HG03135 (cell line): ENCODE data around the gene HP1BP3.
A peak's percentile ranks its signal among the peaks of the same experiment; 100 is the strongest.
"Not testable (repeated sequence)": the region's sequence is repeated elsewhere in the genome, so short reads cannot be mapped to it uniquely, and the experiment has no call there.

ENCODE experiments used
- ATAC-seq: cut with Tn5 transposase; IDR thresholded peaks from one replicate; pipeline ENCODE4 v1.9.1; 2021; ENCODE audit warnings: mild to moderate bottlenecking, moderate library complexity; ENCODE audit not compliant: unreplicated experiment

HP1BP3 gene, protein sequence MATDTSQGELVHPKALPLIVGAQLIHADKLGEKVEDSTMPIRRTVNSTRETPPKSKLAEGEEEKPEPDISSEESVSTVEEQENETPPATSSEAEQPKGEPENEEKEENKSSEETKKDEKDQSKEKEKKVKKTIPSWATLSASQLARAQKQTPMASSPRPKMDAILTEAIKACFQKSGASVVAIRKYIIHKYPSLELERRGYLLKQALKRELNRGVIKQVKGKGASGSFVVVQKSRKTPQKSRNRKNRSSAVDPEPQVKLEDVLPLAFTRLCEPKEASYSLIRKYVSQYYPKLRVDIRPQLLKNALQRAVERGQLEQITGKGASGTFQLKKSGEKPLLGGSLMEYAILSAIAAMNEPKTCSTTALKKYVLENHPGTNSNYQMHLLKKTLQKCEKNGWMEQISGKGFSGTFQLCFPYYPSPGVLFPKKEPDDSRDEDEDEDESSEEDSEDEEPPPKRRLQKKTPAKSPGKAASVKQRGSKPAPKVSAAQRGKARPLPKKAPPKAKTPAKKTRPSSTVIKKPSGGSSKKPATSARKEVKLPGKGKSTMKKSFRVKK

GRCh38 chr1:20787029-20787839 is at the start of gene HP1BP3:
TSS of gene HP1BP3 (minus strand) at chr1:20787307. CDS start at chr1:20780440, 6,867 bp downstream.
- ATAC-seq, result peak; percentile 54

- no peak for ATAC-seq
Measured at GRCh38 chr1:20836230-20836629, 49.1 kb upstream of the HP1BP3 start.

DNA sequence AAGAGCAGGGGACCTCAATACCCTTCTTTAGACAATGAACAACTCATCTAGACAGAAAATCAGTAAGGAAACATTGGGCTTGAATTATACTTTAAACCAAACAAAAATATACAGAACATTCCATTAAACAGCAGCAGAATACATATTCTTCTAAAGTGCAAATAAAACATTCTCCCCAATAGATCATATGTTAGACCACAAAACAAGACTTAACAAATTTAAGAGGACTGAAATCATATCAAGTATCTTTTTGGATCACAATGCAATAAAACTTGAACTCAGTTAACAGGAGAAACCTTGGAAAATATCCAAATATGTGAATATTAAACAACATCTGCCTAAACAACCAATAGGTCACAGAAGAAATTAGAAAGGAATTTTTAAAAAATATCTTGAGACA is 47.7 kb upstream of the HP1BP3 start:
- ATAC-seq, result no peak

GRCh38 chr1:20834192-20834591 is 47.1 kb upstream of the HP1BP3 start:
- ATAC-seq, result no peak

DNA sequence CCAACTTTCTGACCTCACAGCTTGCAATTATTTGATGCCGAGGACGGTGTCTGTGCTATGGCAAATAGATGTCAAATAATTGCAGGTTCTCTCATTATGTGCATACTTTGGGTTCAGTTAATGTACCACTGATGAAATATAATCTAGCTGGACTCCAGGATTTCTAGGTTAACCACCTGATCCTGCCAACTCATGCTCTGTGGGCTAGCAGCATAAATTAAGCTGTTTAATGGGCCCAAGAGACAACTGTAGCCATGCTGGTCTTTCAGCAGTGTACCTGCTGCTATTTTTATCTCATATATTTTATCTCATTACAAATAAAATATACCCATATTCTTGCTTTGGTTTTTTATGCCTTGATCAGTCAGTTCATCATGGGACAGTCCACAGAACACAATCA is 43.3 kb upstream of the HP1BP3 start:
- no peak for ATAC-seq

DNA sequence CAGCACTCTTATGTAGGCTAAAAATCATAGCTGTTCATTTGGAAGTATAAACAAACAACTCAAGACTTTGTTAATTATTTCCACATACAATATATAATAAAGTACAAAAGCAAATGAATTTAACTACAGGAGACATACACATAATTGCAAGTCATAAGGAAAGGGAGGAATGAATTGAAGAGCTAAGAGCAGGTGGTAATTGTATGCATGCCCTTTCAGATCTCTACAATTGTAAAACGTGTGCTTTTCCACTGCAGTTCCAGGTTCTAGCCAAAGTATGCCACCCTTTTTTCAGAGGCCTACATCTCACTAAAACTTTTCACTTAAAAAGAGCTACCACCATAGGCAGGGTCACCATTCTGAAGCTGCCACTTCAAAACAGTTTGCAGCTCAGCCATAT is 42.8 kb upstream of the HP1BP3 start:
- ATAC-seq, result no peak

DNA sequence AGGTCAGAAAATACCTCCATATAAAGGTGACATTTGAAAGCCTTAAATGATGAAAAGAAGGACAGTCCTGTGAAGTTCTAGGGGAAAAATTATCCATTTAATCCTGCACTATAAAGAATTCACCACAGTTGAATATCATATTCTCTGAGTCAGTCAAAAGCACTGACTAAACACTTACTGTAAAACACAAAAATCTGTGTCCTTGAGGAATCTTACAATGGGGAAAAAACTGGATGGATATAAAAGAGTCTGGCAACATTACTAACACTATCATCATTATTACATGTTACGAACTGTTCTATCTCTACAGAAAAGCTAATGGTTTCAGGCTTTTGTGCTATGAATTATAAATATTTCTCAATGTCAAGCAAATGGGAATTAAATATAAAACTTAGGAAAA is 42.4 kb upstream of the HP1BP3 start:
- no peak for ATAC-seq

- no peak for ATAC-seq
Measured at GRCh38 chr1:20823845-20824244, 36.7 kb upstream of the HP1BP3 start.

DNA sequence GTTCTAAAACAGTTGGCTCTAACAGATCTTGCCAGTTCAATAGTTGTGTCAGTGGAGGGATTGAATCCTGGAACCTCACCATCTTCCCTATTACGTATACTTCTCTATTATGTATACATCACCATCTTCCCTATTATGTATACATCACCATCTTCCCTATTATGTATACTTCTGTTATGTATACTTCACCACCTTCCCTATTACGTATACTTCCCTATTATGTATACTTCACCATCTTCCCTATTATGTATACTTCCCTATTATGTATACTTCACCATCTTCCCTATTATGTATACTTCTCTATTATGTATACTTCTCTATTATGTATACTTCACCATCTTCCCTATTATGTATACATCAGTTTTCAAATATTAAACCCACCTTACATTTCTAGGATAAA is 34.4 kb upstream of the HP1BP3 start:
- ATAC-seq, result no peak

GRCh38 chr1:20819818-20820217 is 32.7 kb upstream of the HP1BP3 start:
- no peak for ATAC-seq

DNA sequence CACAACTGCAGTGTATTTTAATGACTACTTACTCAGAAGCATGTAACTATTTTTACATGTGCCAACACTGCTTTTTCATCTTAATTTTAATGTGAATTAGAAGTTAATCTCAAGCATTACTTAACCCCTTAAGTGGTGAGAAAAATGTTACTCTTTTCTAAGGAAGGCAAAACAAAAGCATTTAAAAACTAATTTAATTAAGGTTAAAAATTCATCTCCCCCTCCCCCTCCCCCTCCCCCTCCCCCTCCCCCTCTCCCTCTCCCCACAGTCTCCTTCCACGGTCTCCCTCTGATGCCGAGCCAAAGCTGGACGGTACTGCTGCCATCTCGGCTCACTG is 27.4 kb upstream of the HP1BP3 start:
- ATAC-seq, result no peak

- no peak for ATAC-seq
Measured at GRCh38 chr1:20811916-20812315, 24.8 kb upstream of the HP1BP3 start.

DNA sequence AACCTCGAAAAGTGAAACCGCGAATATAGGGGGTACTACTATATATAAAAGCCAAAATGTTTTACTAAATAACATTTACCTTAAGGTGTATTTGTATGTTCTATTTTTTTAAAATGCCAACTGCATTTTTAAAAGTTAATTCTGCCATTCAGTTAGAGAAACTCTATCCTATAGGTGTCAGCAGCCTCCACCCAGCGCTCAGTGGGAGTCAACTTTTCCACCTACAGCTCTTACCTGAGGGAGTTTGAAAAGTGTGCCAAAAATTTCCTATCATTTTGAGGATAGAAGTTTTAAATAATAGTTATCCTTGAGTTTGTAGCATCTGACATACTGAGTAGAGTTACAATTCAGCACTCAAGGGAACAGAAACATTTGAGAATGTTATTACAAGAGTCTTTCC is 6.1 kb upstream of the HP1BP3 start:
- no peak for ATAC-seq

DNA sequence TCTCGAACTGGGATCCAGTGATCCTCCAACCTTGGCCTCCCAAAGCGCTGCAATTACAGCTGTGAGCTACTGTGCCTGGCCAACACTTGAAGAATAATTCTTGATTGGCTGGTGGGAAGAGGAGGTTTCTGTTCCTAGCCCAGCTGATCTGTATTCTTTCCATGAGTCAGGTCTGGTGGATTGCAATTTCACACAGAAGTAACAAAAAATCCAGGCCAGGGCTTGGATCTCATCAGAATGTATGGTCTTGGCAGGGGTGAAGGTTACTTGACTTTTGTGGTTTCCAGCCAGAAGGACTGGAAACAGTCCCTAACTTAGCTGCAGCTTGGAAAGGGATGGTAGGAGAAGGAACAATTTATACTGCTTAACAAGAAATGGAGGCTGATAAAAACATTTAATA is 5.1 kb upstream of the HP1BP3 start:
- no peak for ATAC-seq

DNA sequence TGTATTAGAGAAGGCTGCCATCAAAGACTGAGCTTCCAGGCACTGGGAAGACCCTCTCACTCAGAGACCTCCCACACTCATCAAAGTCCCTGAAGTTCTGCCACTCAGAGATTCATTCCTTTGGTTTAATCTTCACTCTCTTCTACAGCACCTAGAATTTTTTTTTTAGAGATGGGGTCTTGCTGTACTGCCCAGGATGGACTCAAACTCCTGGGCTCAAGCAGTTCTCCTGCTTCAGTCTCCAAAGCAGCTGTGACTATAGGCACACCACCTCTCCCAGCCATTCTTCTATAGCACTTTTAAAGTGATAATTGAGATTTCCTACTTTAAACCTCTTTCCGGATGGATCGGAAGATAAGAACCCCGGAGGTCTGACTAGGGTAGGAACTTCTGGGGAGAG is 3.7 kb upstream of the HP1BP3 start:
- ATAC-seq, result no peak

DNA sequence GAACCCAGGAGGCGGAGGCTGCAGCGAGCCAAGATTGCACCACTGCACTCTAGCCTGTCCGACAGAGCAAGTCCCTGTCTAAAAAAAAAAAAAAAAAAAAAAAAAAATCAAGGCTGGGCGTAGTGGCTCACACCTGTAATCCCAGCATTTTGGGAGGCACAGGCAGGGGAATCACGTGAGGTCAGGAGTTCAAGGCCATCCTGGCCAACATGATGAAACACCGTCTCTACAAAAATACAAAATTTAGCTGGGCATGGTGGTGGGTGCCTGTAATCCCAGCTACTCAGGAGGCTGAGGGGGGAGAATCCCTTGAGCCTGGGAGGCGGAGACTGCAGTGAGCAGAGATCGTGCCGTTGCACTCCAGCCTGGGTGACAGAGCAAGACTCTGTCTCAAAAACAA is 2.5 kb upstream of the HP1BP3 start:
- ATAC-seq, result not testable (repeated sequence)

- ATAC-seq, result no peak
Measured at GRCh38 chr1:20787840-20788795, 1.0 kb upstream of the HP1BP3 start.

DNA sequence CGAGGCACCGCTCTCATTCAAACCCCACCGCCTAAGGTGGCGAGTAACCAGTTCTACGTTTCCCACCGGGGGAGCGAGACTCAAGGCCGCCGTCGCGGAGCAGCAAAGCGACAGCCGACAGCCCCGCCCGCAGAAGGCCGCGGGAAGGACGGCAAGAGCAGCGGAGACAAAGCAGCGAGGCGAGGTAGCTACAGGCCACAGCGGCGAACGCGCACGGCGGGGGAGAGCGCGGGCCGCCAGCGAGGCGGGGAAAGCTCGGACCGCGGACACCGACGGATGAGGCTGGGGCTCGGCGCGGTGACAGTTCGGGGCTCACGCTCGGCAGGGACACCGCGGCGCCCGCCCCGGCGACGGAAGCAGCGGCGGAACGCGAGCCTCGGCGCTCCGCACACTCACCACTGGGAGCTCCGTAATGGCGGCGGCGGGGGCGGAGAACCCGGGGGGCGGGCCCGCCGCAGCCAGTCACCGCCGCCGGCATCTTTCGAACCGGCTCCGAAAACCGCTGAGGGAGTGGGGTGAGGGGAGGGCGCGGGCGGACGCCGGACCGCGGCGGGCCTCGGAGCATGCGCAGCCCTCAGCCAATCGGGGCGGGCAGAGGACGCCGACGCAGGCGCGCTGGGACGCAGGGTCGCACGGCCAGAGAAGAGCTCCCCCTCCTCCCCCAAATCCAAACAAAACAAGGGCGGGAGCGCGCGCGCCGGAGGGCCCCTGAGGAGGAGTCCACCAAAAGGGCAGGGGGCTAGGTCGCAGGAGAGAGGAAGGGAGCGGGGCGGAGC is 666 bp downstream of the HP1BP3 start:
- peak; percentile 64 for ATAC-seq

DNA sequence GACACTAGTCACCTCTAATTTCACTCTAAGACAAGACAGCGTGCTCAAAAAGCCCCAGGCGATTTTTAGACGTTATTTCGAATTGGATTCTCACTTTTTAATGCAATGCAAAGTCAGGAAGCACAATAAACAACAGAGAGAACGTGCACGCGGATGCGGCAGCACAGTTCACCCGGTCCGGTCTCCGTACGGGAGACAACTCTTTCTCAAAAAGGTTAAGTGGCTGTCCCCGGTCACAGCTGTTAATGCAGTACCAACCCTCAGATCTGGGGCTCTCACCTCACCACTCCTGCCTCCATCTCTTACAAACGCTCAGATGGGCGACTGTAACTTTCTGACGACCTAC is 1.2 kb downstream of the HP1BP3 start:
- no peak for ATAC-seq

DNA sequence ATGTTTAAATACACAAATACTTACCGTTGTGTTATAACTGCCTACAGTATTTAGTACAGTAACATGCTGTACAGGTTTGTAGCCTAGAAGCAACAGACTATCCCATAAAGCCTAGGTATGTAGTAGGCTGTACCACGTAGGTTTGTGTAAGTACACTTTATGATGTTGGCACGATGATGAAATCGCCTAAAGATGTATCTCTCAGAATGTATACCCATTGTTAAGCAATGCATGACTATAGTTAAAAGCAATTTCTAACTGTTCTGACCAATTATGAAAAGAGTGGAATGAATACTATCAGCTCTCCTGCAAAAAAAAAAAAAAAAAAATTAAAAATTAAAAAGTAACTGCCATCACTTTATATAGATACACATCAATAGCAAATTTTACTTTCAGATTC is 11.4 kb downstream of the HP1BP3 start:
- ATAC-seq, result no peak
